H1 (cell line): ENCODE results near the gene ARHGEF11. TPM values are rescaled to one million over a fixed set of nuclear protein-coding genes. Genes with fewer than 3 reads are reported as not detected.

Experiments
- CTCF ChIA-PET: fragments of 300-600 bp; sonication (Branson Sonifier 250); formaldehyde crosslinking; loops from one replicate; lab custom pipeline; 2021; ENCODE audit not compliant: partially characterized antibody; lab: Charles Lee
- POLR2A ChIA-PET: fragments of 300-600 bp; sonication (Branson Sonifier 250); formaldehyde crosslinking; loops from one replicate; lab custom pipeline; 2021; ENCODE audit warnings: inconsistent platforms; ENCODE audit not compliant: partially characterized antibody; lab: Charles Lee
- DNase-seq, 2 experiments: peaks; one replicate each; pipeline versions ENCODE4 v3.0.0 to v3.0.0-alpha.2; 2010 to 2022; ENCODE audit warnings: low spot score in 2 of 2, low read depth in 1 of 2, mixed read lengths in 1 of 2
- FAIRE-seq: peaks from 2 replicates; lab custom pipeline; 2011; peaks lifted over from hg19 to GRCh38; lab: Jason Lieb, UNC
- H2AFZ ChIP-seq: 2 replicates; pipeline ENCODE4 v1.8.1; 2012; ENCODE audit warnings: low read length, inconsistent platforms
- H2AK5ac ChIP-seq: 2 replicates; pipeline ENCODE4 v1.6.1; 2013; ENCODE audit warnings: low read depth, low read length
- H2BK120ac ChIP-seq: replicated peaks from 2 replicates; pipeline ENCODE3; 2013; ENCODE audit warnings: low read depth, low read length, inconsistent platforms
- H2BK12ac ChIP-seq: 2 replicates; pipeline ENCODE4 v1.6.1; 2013; ENCODE audit warnings: low read depth, low read length
- H2BK15ac ChIP-seq: 2 replicates; pipeline ENCODE4 v1.6.1; 2013; ENCODE audit warnings: low read length
- H2BK20ac ChIP-seq: 2 replicates; pipeline ENCODE4 v1.6.1; 2013; ENCODE audit warnings: low read length
- H2BK5ac ChIP-seq: 2 replicates; pipeline ENCODE4 v1.6.1; 2013; ENCODE audit warnings: low read depth, low read length
- H3K14ac ChIP-seq: 2 replicates; pipeline ENCODE4 v1.6.1; 2013; ENCODE audit warnings: inconsistent platforms; ENCODE audit not compliant: insufficient read length
- H3K18ac ChIP-seq: 2 replicates; pipeline ENCODE4 v1.6.1; 2013; ENCODE audit warnings: low read length; ENCODE audit errors: extremely low read depth
- H3K23ac ChIP-seq: 2 replicates; pipeline ENCODE4 v1.6.1; 2013; ENCODE audit warnings: inconsistent platforms; ENCODE audit not compliant: insufficient read length
- H3K23me2 ChIP-seq: 2 replicates; pipeline ENCODE4 v1.6.1; 2013; ENCODE audit warnings: low read depth, low read length
- H3K27ac ChIP-seq: 2 replicates; pipeline ENCODE4 v1.6.1; 2011; ENCODE audit warnings: low read depth, low read length, inconsistent platforms
- H3K27me3 ChIP-seq, 4 experiments: replicated peaks in 1 of 4; 1 replicate in 1 of 4; 2 replicates in 3 of 4; pipeline versions ENCODE4 v1.6.1 to v1.8.1; 2011 to 2013; ENCODE audit warnings: low read length in 3 of 4, mild to moderate bottlenecking in 3 of 4, inconsistent platforms in 2 of 4, mixed read lengths in 2 of 4, moderate library complexity in 1 of 4; ENCODE audit not compliant: control insufficient read depth in 3 of 4, insufficient read depth in 3 of 4; ENCODE audit errors: extremely low read depth in 1 of 4
- H3K36me3 ChIP-seq, 4 experiments: 2 replicates each; pipeline versions ENCODE4 v1.6.1 to v1.8.1; 2011 to 2013; ENCODE audit warnings: mild to moderate bottlenecking in 4 of 4, low read length in 3 of 4, moderate library complexity in 2 of 4, control low read depth in 1 of 4, inconsistent platforms in 1 of 4; ENCODE audit not compliant: insufficient read depth in 4 of 4, control insufficient read depth in 2 of 4
- H3K4ac ChIP-seq: replicated peaks from 2 replicates; pipeline ENCODE3; 2013; ENCODE audit warnings: low read length, low read depth, mixed read lengths, inconsistent platforms; ENCODE audit not compliant: insufficient read length
- H3K4me1 ChIP-seq, 4 experiments: replicated peaks in 1 of 4; 1 replicate in 1 of 4; 2 replicates in 3 of 4; pipeline versions ENCODE4 v1.6.1 to v1.8.1; 2011 to 2013; ENCODE audit warnings: low read length in 3 of 4, inconsistent platforms in 2 of 4, mixed read lengths in 1 of 4; ENCODE audit not compliant: insufficient read depth in 4 of 4, control insufficient read depth in 3 of 4
- H3K4me2 ChIP-seq, 2 experiments: 2 replicates each; pipeline versions ENCODE4 v1.6.1 to v1.8.1; 2011 to 2013; ENCODE audit warnings: low read depth in 2 of 2, low read length in 2 of 2, control low read depth in 1 of 2, inconsistent platforms in 1 of 2, mild to moderate bottlenecking in 1 of 2; ENCODE audit not compliant: insufficient read depth in 1 of 2
- H3K4me3 ChIP-seq, 4 experiments: fragments of 200-600, 300-600 bp in 1 of 4; sonication (generic), shearing (Covaris generic), sonication (Bioruptor Twin) in 1 of 4; 2 replicates each; pipeline versions ENCODE4 v1.5.1 to v1.8.1; 2011 to 2016; ENCODE audit warnings: low read length in 4 of 4, low read depth in 3 of 4, control low read depth in 2 of 4, inconsistent platforms in 2 of 4, mild to moderate bottlenecking in 2 of 4, mixed read lengths in 1 of 4, moderate library complexity in 1 of 4; ENCODE audit not compliant: insufficient read depth in 2 of 4; ENCODE audit errors: extremely low read depth in 1 of 4
- H3K56ac ChIP-seq: replicated peaks from 2 replicates; pipeline ENCODE3; 2013; ENCODE audit warnings: low read depth, mild to moderate bottlenecking, mixed read lengths, low read length, inconsistent platforms; ENCODE audit not compliant: insufficient read length
- H3K79me1 ChIP-seq: 2 replicates; pipeline ENCODE4 v1.6.1; 2013; ENCODE audit warnings: low read depth, low read length, control low read depth
- H3K79me2 ChIP-seq, 2 experiments: 2 replicates each; pipeline versions ENCODE4 v1.6.1 to v1.8.1; 2012 to 2013; ENCODE audit warnings: low read length in 2 of 2, mild to moderate bottlenecking in 2 of 2, inconsistent platforms in 1 of 2; ENCODE audit not compliant: insufficient read depth in 2 of 2, control insufficient read depth in 1 of 2
- H3K9ac ChIP-seq, 4 experiments: replicated peaks in 1 of 4; 1 replicate in 1 of 4; 2 replicates in 3 of 4; pipeline versions ENCODE4 v1.6.1 to v1.8.1; 2011 to 2013; ENCODE audit warnings: low read depth in 3 of 4, low read length in 3 of 4, control low read depth in 2 of 4, mild to moderate bottlenecking in 2 of 4, moderate library complexity in 2 of 4, inconsistent platforms in 1 of 4; ENCODE audit errors: extremely low read depth in 1 of 4
- H3K9me3 ChIP-seq, 2 experiments: 2 replicates each; pipeline versions ENCODE4 v1.6.1 to v1.8.1; 2012 to 2013; ENCODE audit warnings: mild to moderate bottlenecking in 2 of 2, moderate library complexity in 2 of 2, control low read depth in 1 of 2, inconsistent platforms in 1 of 2, low read depth in 1 of 2, low read length in 1 of 2, mixed read lengths in 1 of 2; ENCODE audit not compliant: insufficient read depth in 2 of 2
- H4K20me1 ChIP-seq, 2 experiments: replicated peaks in 1 of 2; 2 replicates each; pipeline versions ENCODE3 to v1.8.1; 2011 to 2013; ENCODE audit warnings: inconsistent platforms in 2 of 2, low read length in 2 of 2, mild to moderate bottlenecking in 1 of 2; ENCODE audit not compliant: insufficient read depth in 2 of 2, control insufficient read depth in 1 of 2
- H4K5ac ChIP-seq: 2 replicates; pipeline ENCODE4 v1.6.1; 2013; ENCODE audit warnings: low read length, low read depth, mixed read lengths, inconsistent platforms; ENCODE audit not compliant: insufficient read length
- H4K8ac ChIP-seq: 2 replicates; pipeline ENCODE4 v1.8.0; 2013; ENCODE audit warnings: mild to moderate bottlenecking, moderate library complexity, low read length, inconsistent platforms; ENCODE audit not compliant: insufficient read depth; ENCODE audit errors: extremely low read depth
- H4K91ac ChIP-seq: replicated peaks from 2 replicates; pipeline ENCODE3; 2013; ENCODE audit warnings: low read length, mixed read lengths, inconsistent platforms; ENCODE audit not compliant: insufficient read length
- BCL11A ChIP-seq, 2 experiments: IDR thresholded peaks; one replicate each; pipeline ENCODE4 v1.6.1; 2011; ENCODE audit warnings: low read depth in 2 of 2, low read length in 2 of 2, mild to moderate bottlenecking in 2 of 2
- CBX5 ChIP-seq: fragments of 300-800, 300-1000 bp; sonication (generic); IDR thresholded peaks from 2 replicates; pipeline ENCODE4 v1.7.1; 2016; ENCODE audit warnings: antibody characterized with exemption, low read length, low read depth
- CTBP2 ChIP-seq: IDR thresholded peaks from 2 replicates; pipeline ENCODE4 v1.7.0; 2011; ENCODE audit warnings: borderline replicate concordance, mild to moderate bottlenecking, moderate library complexity, mixed read lengths, low read length; ENCODE audit not compliant: insufficient read depth, insufficient read length
- EGR1 ChIP-seq: IDR thresholded peaks from 2 replicates; pipeline ENCODE4 v1.6.1; 2011; ENCODE audit warnings: low read depth, low read length, borderline replicate concordance
- EP300 ChIP-seq, 2 experiments: IDR thresholded peaks; 1 replicate in 1 of 2; 2 replicates in 1 of 2; pipeline ENCODE4 v1.6.1; 2011 to 2012; ENCODE audit warnings: low read depth in 2 of 2, low read length in 2 of 2, mild to moderate bottlenecking in 2 of 2, borderline replicate concordance in 1 of 2, inconsistent platforms in 1 of 2, moderate library complexity in 1 of 2
- JUN ChIP-seq: IDR thresholded peaks from 2 replicates; pipeline ENCODE4 v1.6.1; 2011; ENCODE audit warnings: low read depth, mild to moderate bottlenecking, improper control_type of control experiment, low read length
- KDM1A ChIP-seq: fragments of 200-600, 300-600 bp; sonication (generic); IDR thresholded peaks from 2 replicates; pipeline ENCODE4 v1.7.1; 2016; ENCODE audit warnings: mild to moderate bottlenecking, low read length, borderline replicate concordance
- MAFK ChIP-seq: IDR thresholded peaks from 2 replicates; pipeline ENCODE4 v1.6.1; 2012; ENCODE audit warnings: low read depth, mild to moderate bottlenecking, improper control_type of control experiment, low read length
- NRF1 ChIP-seq: IDR thresholded peaks from 2 replicates; pipeline ENCODE4 v1.6.1; 2011; ENCODE audit warnings: mild to moderate bottlenecking, low read depth, low read length, improper control_type of control experiment
- PHF8 ChIP-seq: fragments of 200-600 bp; sonication (generic); conservative IDR thresholded peaks from 2 replicates; pipeline ENCODE4 v1.7.1; 2012; ENCODE audit warnings: low read depth, mild to moderate bottlenecking, inconsistent platforms, low read length, moderate library complexity
- RAD21 ChIP-seq, 2 experiments: IDR thresholded peaks in 1 of 2; conservative IDR thresholded peaks in 1 of 2; 2 replicates each; pipeline ENCODE4 v1.6.1; 2011; ENCODE audit warnings: low read depth in 2 of 2, low read length in 2 of 2, improper control_type of control experiment in 1 of 2, inconsistent platforms in 1 of 2, mild to moderate bottlenecking in 1 of 2, moderate library complexity in 1 of 2
- YY1 ChIP-seq: IDR thresholded peaks from 2 replicates; pipeline ENCODE4 v1.6.1; 2011; ENCODE audit warnings: low read depth, mild to moderate bottlenecking, low read length
- WGBS, 2 experiments: shearing (Covaris generic) in 1 of 2; methylation state at CpG; one replicate each; pipeline versions ENCODE4 v1.1.6 to v1.1.7; 2013 to 2015; ENCODE audit warnings: low lambda C conversion rate in 2 of 2, mixed read lengths in 2 of 2, inconsistent platforms in 1 of 2, low coverage in 1 of 2, missing lambda C conversion rate in 1 of 2; ENCODE audit not compliant: insufficient replicate concordance in 2 of 2, insufficient coverage in 1 of 2, insufficient read length in 1 of 2; ENCODE audit errors: extremely low coverage in 1 of 2, missing lambda C conversion rate in 1 of 2; 5-methylcytosine and 5-hydroxymethylcytosine counted together
- polyA plus RNA-seq, 7 experiments: library from polyadenylated mRNA; depleted of rRNA in 3 of 7; stranded (reverse) in 5 of 7; unstranded in 2 of 7; fragments of >200 nt in 5 of 7; fragments of 200-250 nt in 2 of 7; gene quantifications; 1 replicate in 5 of 7; 2 replicates in 1 of 7; 4 replicates in 1 of 7; pipeline versions ENCODE4 v1.2.1 to v1.2.3, GENCODE V29; 2011 to 2013; ENCODE audit warnings: missing spikeins in 2 of 7, mixed read lengths in 2 of 7
- total RNA-seq: library from RNA; stranded (reverse); fragmentation: NEBNext Ultra II Directional; extraction: Animal tissue kit (Norgen Biotek cat#: 25700); gene quantifications from 2 replicates; pipeline ENCODE4 v1.2.1, GENCODE V29; 2021

The ARHGEF11 gene
- total and polyA plus RNA-seq, 2 of the 8 experiments (the other 6 are each of a cell fraction or from before 2014, with no cell fraction given) = 19.9 to 33.1 TPM

- H3K9ac ChIP-seq = no peak overlapping the region
- POLR2A ChIA-PET = no interaction called here
- H4K5ac ChIP-seq = no peak overlapping the region
- H3K79me2 ChIP-seq = peaks cover 11 to 77% of the 10 kb centered on the region in 2 experiments
- no peak overlapping the region for H3K27ac ChIP-seq
- WGBS, 2 experiments = 86% methylated on average over 2 of the region's 2 CpGs; no CpG with 5 or more reads in 1 of the 2 experiments
- no peak overlapping the region for H3K4ac ChIP-seq
- peaks cover 3 to 6% of the 10 kb centered on the region in 2 experiments for H4K20me1 ChIP-seq
- no peaks in the 10 kb centered on the region for H3K9me3 ChIP-seq
- peaks cover 0 to 9% (median 2%) of the 10 kb centered on the region in 4 experiments; a peak in 4 of 7 replicates for H3K4me1 ChIP-seq
- no peak overlapping the region for H2BK20ac ChIP-seq
- H2AFZ ChIP-seq = no peak overlapping the region
- no peak overlapping the region for H3K18ac ChIP-seq
- no peak overlapping the region for H2BK5ac ChIP-seq
- H3K23me2 ChIP-seq = no peaks in the 10 kb centered on the region
- FAIRE-seq (no peak), DNase-seq (no peak)
- no peak overlapping the region for H3K14ac ChIP-seq
- H4K91ac ChIP-seq = no peak overlapping the region
- H3K27me3 ChIP-seq = no peaks in the 10 kb centered on the region
- no peak overlapping the region for H3K23ac ChIP-seq
- CTCF ChIA-PET = interaction anchor here (0.7 to 1.1 kb wide), 2 partner anchors 14 to 103 kb away, joined by 3 read pairs; no protein-coding TSS in a partner anchor
- H2BK120ac ChIP-seq = no peak overlapping the region
- no peak overlapping the region for H3K4me3 ChIP-seq
- no peak overlapping the region for H4K8ac ChIP-seq
- H2BK12ac ChIP-seq = no peak overlapping the region
- no peak overlapping the region for H2AK5ac ChIP-seq
- no peaks in the 10 kb centered on the region for H3K36me3 ChIP-seq
- no peak overlapping the region for H3K4me2 ChIP-seq
- peaks cover 14% of the 10 kb centered on the region for H3K79me1 ChIP-seq
- H3K56ac ChIP-seq = no peak overlapping the region
- no peak overlapping the region for H2BK15ac ChIP-seq
- TF ChIP-seq RAD21 (IDR thresholded peaks at IDR 0.05 in 1 of 2, conservative IDR thresholded peaks at IDR 0.05 in 1 of 2; ENCODE audit: low read depth in 2 of 2, low read length in 2 of 2) = no peak
- no peak for TF ChIP-seq JUN
- no peak for TF ChIP-seq CBX5
- TF ChIP-seq PHF8 = no peak
- TF ChIP-seq EGR1 = no peak
- no peak for TF ChIP-seq EP300 (IDR thresholded peaks at IDR 0.05; ENCODE audit: borderline replicate concordance in 1 of 2, low read depth in 2 of 2, low read length in 2 of 2)
- no peak for TF ChIP-seq CTBP2
- TF ChIP-seq YY1 = no peak
- TF ChIP-seq BCL11A (IDR thresholded peaks at IDR 0.05; ENCODE audit: low read depth in 2 of 2, low read length in 2 of 2) = no peak
- no peak for TF ChIP-seq NRF1
- no peak for TF ChIP-seq KDM1A
- TF ChIP-seq MAFK = no peak
Observed at GRCh38 chr1:157030728-157031127, 14.8 kb downstream of the ARHGEF11 start.
